Right lobe of liver (tissue), 6 donors: ENCODE data around the gene KLHL40. TPM values are rescaled to one million over a fixed set of nuclear protein-coding genes. Genes with fewer than 3 reads are reported as not detected.

Source experiments
- ATAC-seq, 4 donors: fragments of 200-7000 bp; cut with Tn5 transposase; one replicate each; pipeline ENCODE4 v1.9.1; 2020; ENCODE audit warnings: mild to moderate bottlenecking in 4 of 4, moderate library complexity in 4 of 4
- DNase-seq, 3 donors: peaks; one replicate each; pipeline ENCODE4 v3.0.0-alpha.2; 2020
- H3K27ac ChIP-seq, 3 donors: fragments of 200-600 bp; one replicate each; pipeline ENCODE4 v1.8.0; 2022
- H3K27me3 ChIP-seq, 2 donors: fragments of 200-600 bp; one replicate each; pipeline ENCODE4 v1.8.0; 2022
- H3K36me3 ChIP-seq, 4 donors: fragments of 200-600 bp; sonication (generic) in 1 of 4; one replicate each; pipeline versions ENCODE4 v1.5.1 to v1.8.0; 2017 to 2022; ENCODE audit warnings: control low read depth in 1 of 4
- H3K4me1 ChIP-seq, 4 donors: fragments of 200-600 bp; sonication (generic) in 1 of 4; one replicate each; pipeline versions ENCODE4 v1.5.1 to v1.8.0; 2017 to 2022; ENCODE audit warnings: control low read depth in 1 of 4
- H3K4me3 ChIP-seq, 3 donors: fragments of 200-600 bp; one replicate each; pipeline ENCODE4 v1.8.0; 2022
- H3K9me3 ChIP-seq, 4 donors: fragments of 200-600 bp; sonication (generic) in 1 of 4; one replicate each; pipeline versions ENCODE4 v1.5.1 to v1.8.0; 2017 to 2022; ENCODE audit warnings: control low read depth in 1 of 4
- CTCF ChIP-seq, 4 donors: fragments of 200-600 bp in 3 of 4; fragments of 450-650 bp in 1 of 4; IDR thresholded peaks; one replicate each; pipeline versions ENCODE4 v1.5.1 to v1.8.0; 2016 to 2022; ENCODE audit warnings: antibody characterized with exemption in 4 of 4, mild to moderate bottlenecking in 2 of 4
- POLR2A ChIP-seq: fragments of 450-650 bp; IDR thresholded peaks from one replicate; pipeline ENCODE4 v1.6.1; 2017; ENCODE audit warnings: antibody characterized with exemption, mild to moderate bottlenecking
- WGBS: methylation state at CpG from one replicate; pipeline ENCODE4 v1.1.6; 2018; ENCODE audit warnings: low coverage, low lambda C conversion rate; ENCODE audit not compliant: insufficient coverage; ENCODE audit errors: missing lambda C conversion rate; 5-methylcytosine and 5-hydroxymethylcytosine counted together
- intact Hi-C, 2 donors: fragments of 100-400 bp; cut with DNase I; formaldehyde crosslinking; loops; one replicate each; pipeline versions ENCODE4 v1.11.2 to v1.14.1; 2022
- total RNA-seq, 6 experiments: library from RNA; depleted of rRNA in 2 of 6; stranded (reverse); fragments of >200 nt in 2 of 6; fragmentation: NEBNext Ultra II Directional in 3 of 6; extraction: Animal tissue kit (Norgen Biotek cat#: 25700) in 3 of 6; gene quantifications; one replicate each; pipeline versions ENCODE4 v1.1.0 to v1.2.4, GENCODE V29; 2016 to 2023
- donor health status: DM: no; HTN: yes; CAD: no.
- donor health status: DM: no; HTN: no; CAD: no.
- donor health status: DM: no; HTN: no; CAD: no.
- donor health status: DM: no; HTN: yes; CAD: no.
- donor health status: DM: no; HTN: yes; CAD: no.

Gene KLHL40
- total RNA-seq, 6 experiments from 2014 or later = 0.19 to 0.68 TPM; not detected in 4

GRCh38 chr3:42678447-42678846 is 6.9 kb upstream of the KLHL40 start:
- no peaks in the 10 kb centered on the region for H3K9me3 ChIP-seq
- ATAC-seq (no peak), DNase-seq (no peak)
- 54% methylated on average over 2 of the region's 2 CpGs for WGBS
- H3K27ac ChIP-seq = no peak overlapping the region
- H3K27me3 ChIP-seq = no peaks in the 10 kb centered on the region
- H3K4me1 ChIP-seq = no peaks in the 10 kb centered on the region
- H3K36me3 ChIP-seq = no peaks in the 10 kb centered on the region
- intact Hi-C loops = no loop called here
- TF ChIP-seq CTCF (IDR thresholded peaks at IDR 0.05) = no peak
- TF ChIP-seq POLR2A = no peak
- no peak overlapping the region for H3K4me3 ChIP-seq

GRCh38 chr3:42680271-42680670 is 5.1 kb upstream of the KLHL40 start:
- DNase-seq (no peak), ATAC-seq (no peak)
- no peak overlapping the region for H3K27ac ChIP-seq
- H3K9me3 ChIP-seq = no peaks in the 10 kb centered on the region
- H3K36me3 ChIP-seq = no peaks in the 10 kb centered on the region
- whole genome bisulfite sequencing = 77% methylated on average over 1 of the region's 1 CpG
- H3K4me1 ChIP-seq = no peaks in the 10 kb centered on the region
- intact Hi-C loops = loop anchor here in 1 of 2 donors (10.0 kb wide), 1 partner anchor 55 kb away; no protein-coding TSS in a partner anchor
- H3K27me3 ChIP-seq = no peaks in the 10 kb centered on the region
- no peak overlapping the region for H3K4me3 ChIP-seq
- TF ChIP-seq POLR2A (no peak), CTCF (IDR thresholded peaks at IDR 0.05) (no peak)

- no peak for ATAC-seq
- Histone ChIP-seq H3K4me3 (no peak overlapping the region), H3K9me3 (no peaks in the 10 kb centered on the region), H3K27ac (no peak overlapping the region), H3K4me1 (no peaks in the 10 kb centered on the region), H3K27me3 (no peaks in the 10 kb centered on the region), H3K36me3 (no peaks in the 10 kb centered on the region)
- DNase-seq = peak in 1 of 3 donors; percentile 2
- intact Hi-C loops = loop anchor here in 1 of 2 donors (10.0 kb wide), 1 partner anchor 54 kb away; no protein-coding TSS in a partner anchor
- no peak for TF ChIP-seq CTCF (IDR thresholded peaks at IDR 0.05)
- TF ChIP-seq POLR2A = no peak
- 63% methylated on average over 2 of the region's 4 CpGs for WGBS
Observed at GRCh38 chr3:42680806-42681205, 4.5 kb upstream of the KLHL40 start.

- Histone ChIP-seq H3K4me1 (no peaks in the 10 kb centered on the region), H3K36me3 (no peaks in the 10 kb centered on the region), H3K4me3 (no peak overlapping the region), H3K27me3 (no peaks in the 10 kb centered on the region), H3K9me3 (no peaks in the 10 kb centered on the region), H3K27ac (no peak overlapping the region)
- no peak for ATAC-seq
- 75% methylated on average over 7 of the region's 10 CpGs for WGBS
- TF ChIP-seq POLR2A = no peak
- no peak for TF ChIP-seq CTCF (IDR thresholded peaks at IDR 0.05)
- peak in 1 of 3 donors; percentile 2 for DNase-seq
- intact Hi-C loops = loop anchor here in 1 of 2 donors (10.0 kb wide), 1 partner anchor 53 kb away; no protein-coding TSS in a partner anchor
Observed at GRCh38 chr3:42681361-42682038, 3.8 kb upstream of the KLHL40 start.
